Fibroblast of villous mesenchyme (primary cell): ENCODE results near the gene SPSB3. TPM values are rescaled to one million over a fixed set of nuclear protein-coding genes. Genes with fewer than 3 reads are reported as not detected.

Experiments
- DNase-seq: peaks from one replicate; pipeline ENCODE4 v3.0.0-alpha.2; 2010; ENCODE audit warnings: low read depth
- H3K4me3 ChIP-seq: 2 replicates; pipeline ENCODE4 v1.5.1; 2011; ENCODE audit warnings: low read depth, mild to moderate bottlenecking, low read length
- total RNA-seq: library from RNA; depleted of rRNA; stranded (reverse); fragments of >200 nt; gene quantifications from 2 replicates; pipeline ENCODE4 v1.2.3, GENCODE V29; 2012
- TF ChIP-seq, protein P1 (sequence below): IDR thresholded peaks from 2 replicates; pipeline ENCODE4 v1.5.1; 2012; ENCODE audit warnings: low read depth, mild to moderate bottlenecking, low read length; ENCODE audit not compliant: insufficient read depth

Gene SPSB3
- total RNA-seq, 1 donor = 25.5 TPM

DNA sequence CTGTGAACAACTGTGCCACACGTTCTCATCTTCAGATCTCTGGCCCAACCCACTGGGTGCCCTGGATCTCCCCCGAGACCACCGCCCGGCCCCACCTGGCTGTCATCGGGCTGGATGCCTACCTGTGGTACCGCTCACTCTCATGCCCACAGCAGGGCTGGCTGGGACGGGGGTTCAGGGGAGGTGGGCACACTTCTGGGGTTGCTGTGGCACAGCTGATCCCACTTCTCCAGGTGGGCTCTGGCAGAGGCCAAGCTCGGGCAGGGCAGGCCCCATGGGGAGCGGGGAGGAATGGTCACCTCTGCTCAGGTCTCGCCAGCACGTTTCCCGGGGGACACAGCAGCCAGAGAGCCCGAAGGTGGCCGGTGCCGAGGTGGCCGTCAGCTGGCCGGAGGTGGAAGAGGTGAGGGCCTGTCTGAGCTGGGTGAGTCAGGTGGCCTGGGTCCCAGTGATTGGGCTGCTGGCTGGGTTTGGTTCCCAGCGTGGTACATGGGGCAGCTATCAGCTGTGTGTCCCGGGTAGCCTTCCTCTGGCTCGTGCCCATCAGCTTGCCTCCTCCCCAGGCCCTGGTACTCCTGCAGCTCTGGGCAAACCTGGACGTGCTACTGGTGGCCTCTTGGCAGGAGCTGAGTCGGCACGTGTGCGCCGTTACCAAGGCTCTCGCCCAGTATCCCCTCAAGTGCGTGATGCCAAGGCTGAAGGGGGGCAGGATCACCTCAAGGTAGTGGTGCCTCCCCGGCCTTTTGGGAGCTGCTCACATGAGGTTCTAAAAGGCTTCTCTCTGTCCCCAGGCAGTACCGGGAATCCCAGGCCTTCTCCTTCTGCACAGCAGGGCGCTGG lies 7.1 kb downstream of the SPSB3 start:
- DNase-seq = no peak
- H3K4me3 ChIP-seq = no peak overlapping the region
- TF ChIP-seq, protein P1, sequence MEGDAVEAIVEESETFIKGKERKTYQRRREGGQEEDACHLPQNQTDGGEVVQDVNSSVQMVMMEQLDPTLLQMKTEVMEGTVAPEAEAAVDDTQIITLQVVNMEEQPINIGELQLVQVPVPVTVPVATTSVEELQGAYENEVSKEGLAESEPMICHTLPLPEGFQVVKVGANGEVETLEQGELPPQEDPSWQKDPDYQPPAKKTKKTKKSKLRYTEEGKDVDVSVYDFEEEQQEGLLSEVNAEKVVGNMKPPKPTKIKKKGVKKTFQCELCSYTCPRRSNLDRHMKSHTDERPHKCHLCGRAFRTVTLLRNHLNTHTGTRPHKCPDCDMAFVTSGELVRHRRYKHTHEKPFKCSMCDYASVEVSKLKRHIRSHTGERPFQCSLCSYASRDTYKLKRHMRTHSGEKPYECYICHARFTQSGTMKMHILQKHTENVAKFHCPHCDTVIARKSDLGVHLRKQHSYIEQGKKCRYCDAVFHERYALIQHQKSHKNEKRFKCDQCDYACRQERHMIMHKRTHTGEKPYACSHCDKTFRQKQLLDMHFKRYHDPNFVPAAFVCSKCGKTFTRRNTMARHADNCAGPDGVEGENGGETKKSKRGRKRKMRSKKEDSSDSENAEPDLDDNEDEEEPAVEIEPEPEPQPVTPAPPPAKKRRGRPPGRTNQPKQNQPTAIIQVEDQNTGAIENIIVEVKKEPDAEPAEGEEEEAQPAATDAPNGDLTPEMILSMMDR = no peak

- TF ChIP-seq, protein P1 = no peak
- H3K4me3 ChIP-seq = peak overlapping the region; percentile 81
- no peak for DNase-seq
Measured at GRCh38 chr16:1774448-1774780, 8.0 kb downstream of the SPSB3 start.

DNA sequence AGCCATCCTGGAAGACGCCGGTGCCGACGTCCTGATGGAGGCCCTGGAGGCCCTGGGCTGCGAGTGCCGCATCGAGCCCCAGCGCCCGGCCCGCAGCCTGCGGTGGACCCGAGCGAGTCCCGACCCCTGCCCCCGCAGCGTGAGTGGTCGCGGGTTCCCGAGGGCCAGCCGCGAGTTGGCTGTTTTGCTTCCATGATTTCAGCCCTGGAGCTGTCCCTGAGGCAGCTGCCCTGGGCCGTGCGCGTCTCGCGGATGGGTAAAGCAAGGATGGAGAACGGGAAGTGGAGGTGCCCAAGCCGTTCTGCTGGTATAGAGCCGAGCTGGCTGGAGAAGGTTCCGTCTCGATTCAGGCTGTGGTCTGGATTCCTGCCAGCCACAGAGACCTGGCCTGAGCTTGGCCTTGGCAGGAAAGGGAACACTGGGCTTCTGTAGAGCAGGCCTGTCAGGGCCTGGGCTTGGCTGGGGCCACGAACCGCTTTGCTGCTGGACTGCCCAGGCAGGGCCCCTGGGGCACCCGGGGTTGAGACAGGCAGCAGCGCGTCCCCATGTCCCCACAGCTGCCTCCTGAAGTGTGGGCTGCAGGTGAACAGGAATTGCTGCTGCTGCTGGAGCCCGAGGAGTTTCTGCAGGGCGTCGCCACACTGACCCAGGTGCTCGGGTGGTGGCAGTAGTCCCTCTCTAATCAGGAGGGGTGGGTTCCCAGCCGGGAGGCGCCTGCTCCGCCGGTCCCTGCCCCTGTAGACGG lies 8.5 kb downstream of the SPSB3 start:
- peak; percentile 52 for DNase-seq
- TF ChIP-seq, protein P1 = no peak
- peak overlapping the region; percentile 81 for H3K4me3 ChIP-seq

- TF ChIP-seq, protein P1 = peak; percentile 76
- peak; percentile 88 for DNase-seq
Measured at GRCh38 chr16:1772908-1773702, 9.3 kb downstream of the SPSB3 start, which contains the start of gene MRPS34. Gene MRPS34 (minus strand): TSS chr16:1773134. CDS start chr16:1773119, 15 bp downstream.

GRCh38 chr16:1772362-1772907 lies 9.9 kb downstream of the SPSB3 start, which contains the start of gene EME2:
Gene EME2 (plus strand): TSS chr16:1772810. CDS start chr16:1773228, 418 bp downstream.
- H3K4me3 ChIP-seq = peak within 1 kb of the TSS; percentile 81
- TF ChIP-seq, protein P1 = no peak
- peak; percentile 14 for DNase-seq

More at GRCh38 chr16:1772908-1773702, 9.3 kb downstream of the SPSB3 start, which contains the start of gene MRPS34:
- H3K4me3 ChIP-seq = peak within 1 kb of the TSS; percentile 81

DNA sequence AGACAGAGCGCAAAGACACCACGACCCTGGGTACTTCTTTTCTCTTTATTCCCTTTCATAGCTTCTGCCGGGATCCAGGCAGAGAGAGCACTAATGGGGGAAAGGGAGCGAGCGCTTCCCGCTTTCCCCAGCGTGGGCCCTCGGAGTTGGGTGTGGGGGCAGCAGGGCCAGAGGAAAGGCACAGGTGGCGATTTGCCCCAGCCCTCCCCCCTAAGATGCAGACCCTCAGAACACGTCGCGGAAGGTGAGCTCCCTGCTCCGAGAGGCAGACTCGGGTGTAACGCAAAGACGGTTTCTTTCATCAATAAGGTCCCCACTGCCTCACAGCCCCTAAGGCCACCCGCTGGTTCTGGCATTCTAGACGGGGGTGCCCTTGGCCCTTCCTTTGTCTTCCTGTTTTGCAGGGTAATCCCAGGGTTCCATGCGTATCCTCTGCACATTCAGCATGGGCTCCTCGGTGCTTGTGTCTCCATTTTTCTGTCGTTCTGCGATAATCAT lies 10.5 kb downstream of the SPSB3 start:
- no peak for DNase-seq
- TF ChIP-seq, protein P1 = no peak

More for the DNA sequence above, 10.5 kb downstream of the SPSB3 start:
- peak overlapping the region; percentile 81 for H3K4me3 ChIP-seq
